Urothelium cell line (cell line): ENCODE data around the gene ADAMTSL1.

Experiments used
- DNase-seq: peaks from one replicate; pipeline ENCODE4 v3.0.0; 2011; ENCODE audit warnings: low spot score, mixed read lengths
- FAIRE-seq: peaks from 2 replicates; lab custom pipeline; 2011; peaks lifted over from hg19 to GRCh38; lab: Jason Lieb, UNC

Gene ADAMTSL1

GRCh38 chr9:18459962-18460584, 13.9 kb upstream of the ADAMTSL1 start:
- peak; percentile 48 for DNase-seq
- no peak for FAIRE-seq

DNA sequence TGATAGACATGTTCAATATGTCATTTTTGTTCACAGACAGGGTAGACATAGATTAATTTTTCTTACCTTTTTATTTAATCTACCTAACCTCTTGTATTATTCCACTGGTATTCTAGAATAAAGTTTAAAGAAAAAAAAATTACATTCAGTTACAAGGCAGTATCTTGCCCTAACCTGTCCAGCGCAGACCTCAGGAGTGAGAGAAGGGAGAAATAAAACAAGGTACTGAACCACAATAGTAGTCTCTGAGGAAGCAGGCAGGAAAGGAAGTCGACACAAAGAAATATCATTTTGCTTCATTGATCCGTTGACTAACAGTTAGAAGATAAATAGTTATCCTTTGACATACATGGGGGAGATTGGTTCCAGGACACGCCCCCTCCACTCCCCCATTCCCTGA, 12.5 kb upstream of the ADAMTSL1 start:
- DNase-seq, result no peak
- FAIRE-seq, result no peak

DNA sequence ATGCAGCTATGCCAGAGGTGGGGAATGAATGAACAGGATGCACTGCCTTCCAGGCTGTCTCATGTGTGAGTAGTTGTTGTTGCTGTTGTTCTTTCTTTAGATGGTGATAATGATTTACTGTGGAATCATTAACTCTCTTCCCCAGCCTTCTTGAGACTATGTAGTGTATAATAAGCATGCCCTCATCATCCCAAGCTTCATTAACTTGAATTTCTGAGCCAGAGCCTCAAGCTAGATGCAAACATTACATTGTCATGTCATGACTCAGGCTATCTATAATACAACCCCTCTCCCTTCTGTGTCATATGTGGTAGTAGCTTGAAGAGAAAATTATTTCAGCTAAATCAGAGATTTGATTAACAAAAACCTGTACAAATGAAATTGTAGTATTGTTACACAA, 10.0 kb upstream of the ADAMTSL1 start:
- FAIRE-seq (no peak), DNase-seq (no peak)

- FAIRE-seq, result no peak
- DNase-seq, result no peak
Measured at GRCh38 chr9:18466101-18466500, 7.9 kb upstream of the ADAMTSL1 start.

- FAIRE-seq, result no peak
Measured at GRCh38 chr9:18467696-18468095, 6.3 kb upstream of the ADAMTSL1 start.

DNA sequence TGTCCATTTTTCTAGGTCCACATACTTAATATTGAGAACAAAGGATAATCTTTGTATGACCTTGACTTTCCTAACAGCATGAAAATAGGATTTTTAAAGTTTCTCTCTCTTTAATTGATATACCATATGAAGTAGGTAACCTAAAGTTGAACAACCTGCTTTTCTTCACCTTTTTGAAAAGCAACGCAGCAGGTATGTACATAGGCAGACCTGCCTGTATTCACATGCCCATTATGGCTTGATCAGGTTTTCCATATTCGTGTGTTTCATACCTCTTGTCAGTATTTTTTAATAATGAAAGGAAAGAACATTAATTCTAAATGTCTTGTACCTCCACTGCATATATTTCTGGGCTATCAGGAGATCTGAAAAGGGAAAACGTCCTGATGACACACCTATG, 1.5 kb upstream of the ADAMTSL1 start:
- FAIRE-seq, result no peak
- DNase-seq, result no peak

More at GRCh38 chr9:18467696-18468095, 6.3 kb upstream of the ADAMTSL1 start:
- no peak for DNase-seq

DNA sequence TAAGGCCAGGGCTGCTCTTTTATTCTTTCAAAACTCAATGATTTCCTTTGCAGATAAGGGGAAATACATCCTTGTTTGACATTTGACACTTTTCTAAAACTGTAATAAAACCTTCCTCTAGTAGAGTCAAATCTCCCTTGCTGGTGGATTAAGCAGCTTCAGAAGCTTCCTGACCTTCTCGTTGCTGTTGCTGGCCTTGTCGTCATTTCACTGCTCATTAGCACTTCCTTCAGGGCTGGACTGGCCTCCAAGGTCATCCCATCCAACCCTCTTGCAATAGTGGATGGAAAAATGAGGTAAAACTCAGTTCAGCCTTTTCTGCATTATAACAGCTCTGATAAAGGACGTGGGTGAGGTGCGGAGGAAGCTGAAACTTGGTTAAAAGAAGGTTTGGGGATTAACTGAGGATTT, 1.1 kb upstream of the ADAMTSL1 start:
- FAIRE-seq, result no peak

DNA sequence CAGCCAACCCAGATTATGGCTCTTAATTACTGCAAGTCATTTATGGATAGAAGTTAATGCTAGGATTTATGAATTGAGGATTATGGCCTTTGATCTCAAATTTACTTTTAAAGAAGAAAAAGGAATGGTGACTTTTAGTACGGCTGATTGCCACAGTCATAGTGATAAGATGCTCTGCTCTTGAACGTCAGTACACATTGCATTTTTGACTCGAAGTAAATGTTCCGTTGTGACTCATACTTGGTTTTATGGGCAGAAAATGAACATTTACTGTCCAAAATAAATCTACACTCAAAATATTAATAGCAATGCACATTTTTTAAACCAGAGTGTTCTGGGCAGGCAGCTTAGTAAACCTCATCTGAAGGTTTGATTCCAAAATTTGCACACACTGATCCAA, 830 bp downstream of the ADAMTSL1 start:
- DNase-seq, result no peak
- no peak for FAIRE-seq

More for the DNA sequence above, 1.1 kb upstream of the ADAMTSL1 start:
- no peak for DNase-seq

DNA sequence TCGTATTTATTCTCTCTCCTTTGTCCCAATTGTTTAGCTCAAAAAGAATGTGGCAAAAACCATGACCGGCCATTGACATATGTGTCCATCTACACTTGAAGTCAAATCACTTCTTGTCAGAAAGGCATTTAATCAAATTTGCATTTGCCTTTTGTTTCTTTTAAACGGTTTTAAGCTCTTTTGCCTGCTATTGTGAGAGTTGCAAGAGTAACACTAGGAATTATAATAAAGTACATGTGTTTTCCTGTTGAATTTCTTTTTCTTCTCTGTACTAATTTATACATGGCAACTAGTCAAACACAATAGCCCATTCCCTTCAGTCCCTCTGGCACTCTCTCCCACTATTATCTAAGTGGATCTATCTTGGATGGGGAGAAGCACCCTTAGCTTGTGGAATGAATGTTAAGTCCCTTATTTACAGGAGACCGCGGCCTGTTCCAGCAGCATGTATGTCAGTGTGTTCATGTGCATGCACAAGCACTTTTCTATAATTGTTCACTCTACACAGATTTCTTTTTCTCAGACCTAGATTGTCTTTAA, 3.2 kb downstream of the ADAMTSL1 start:
- no peak for DNase-seq
- no peak for FAIRE-seq

DNA sequence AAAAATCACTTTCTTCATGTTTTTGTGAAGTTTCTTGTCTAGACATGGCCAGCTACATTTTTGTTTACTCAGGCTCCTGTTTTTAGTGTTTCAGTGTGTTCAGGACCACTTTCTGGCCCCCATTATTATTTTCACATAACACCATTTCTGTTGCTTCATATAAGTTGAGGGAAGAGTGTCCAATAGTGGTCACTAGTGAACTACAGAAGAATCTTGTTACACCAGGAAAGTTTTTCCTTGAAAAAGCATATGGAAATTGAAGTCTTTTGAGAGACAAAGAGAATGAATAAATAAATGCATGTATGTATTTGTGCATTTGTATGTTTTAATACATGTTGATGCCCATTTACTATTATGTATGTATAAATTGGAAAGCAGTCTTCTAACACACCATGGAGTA, 3.8 kb downstream of the ADAMTSL1 start:
- DNase-seq (no peak), FAIRE-seq (no peak)

DNA sequence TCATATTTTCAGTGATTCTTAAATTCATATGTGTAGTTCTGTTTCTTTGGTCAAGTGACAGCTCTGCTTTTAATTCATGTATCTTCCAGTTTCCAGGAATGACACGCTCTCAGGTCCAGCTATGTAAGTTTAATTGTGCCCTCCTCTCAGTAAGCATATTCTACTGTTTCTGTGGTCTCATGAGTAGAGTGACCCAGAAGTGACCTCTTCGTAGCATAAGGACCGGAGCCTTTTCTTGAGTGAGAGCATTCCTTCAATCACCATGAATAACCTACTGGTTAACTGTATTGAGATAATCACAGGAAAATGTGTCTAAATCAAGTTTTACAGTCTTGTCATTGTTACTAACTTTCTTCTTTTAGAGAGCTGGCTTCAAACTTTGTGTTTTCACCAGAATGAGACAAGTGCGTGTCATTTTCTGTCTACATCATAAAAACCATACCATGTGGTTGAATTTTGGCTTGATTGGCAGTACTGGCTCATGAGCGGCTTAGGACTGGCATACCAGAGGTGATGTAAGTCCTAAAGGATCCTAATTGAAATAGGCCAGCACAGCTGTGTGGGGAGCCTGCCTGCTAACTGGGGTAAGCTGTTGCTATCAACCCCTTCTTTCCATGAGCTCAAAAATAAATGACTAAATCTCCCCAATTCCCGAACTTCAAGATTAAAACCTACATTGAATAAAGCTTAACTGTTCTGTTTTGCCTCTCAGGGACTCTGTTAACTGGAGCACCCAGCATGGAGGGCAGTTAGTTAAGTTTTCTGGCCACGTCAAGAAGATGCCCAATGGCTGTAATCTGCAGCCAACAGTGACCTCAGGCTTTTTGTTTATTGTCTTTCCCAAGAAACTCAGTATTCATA, 4.8 kb downstream of the ADAMTSL1 start:
- DNase-seq, result no peak
- no peak for FAIRE-seq

DNA sequence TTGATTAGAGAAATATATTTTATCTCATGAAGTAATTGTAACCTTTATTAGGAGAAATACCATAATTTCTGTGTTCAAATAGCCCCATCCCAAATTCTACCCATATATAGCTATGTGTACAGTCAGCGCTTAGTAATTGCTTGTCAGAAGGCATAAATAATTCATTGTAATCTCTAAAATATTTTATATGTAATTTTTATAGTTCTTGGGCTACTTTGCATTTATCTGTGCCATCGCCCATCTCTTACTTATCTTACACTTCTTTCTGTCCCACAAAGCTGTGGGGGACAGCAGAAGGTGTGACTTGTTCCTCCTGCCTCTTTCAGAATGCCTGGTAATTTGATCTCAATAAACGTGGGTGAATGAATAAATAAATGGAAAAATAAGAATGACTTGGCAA, 5.5 kb downstream of the ADAMTSL1 start:
- FAIRE-seq, result no peak
- no peak for DNase-seq

DNA sequence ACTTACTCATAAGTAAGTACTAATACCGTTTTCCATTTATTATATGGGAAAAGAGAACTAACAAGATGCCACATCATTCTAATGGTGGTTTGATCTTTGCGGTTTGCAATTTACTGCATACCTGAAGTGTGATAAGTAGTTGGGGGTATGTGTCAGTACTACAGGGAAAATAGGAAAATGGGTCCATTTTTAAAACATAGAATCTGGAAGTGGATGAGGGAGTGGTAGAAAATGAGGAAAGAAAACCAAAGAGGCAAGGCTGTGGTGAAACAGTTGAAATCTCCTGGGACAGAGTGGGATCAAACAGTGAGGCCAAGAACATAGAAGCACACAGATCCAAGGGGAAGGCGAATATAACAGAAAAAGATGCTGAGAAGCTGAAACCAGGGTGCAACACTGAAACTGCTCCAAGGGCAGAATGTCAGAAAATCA, 6.7 kb downstream of the ADAMTSL1 start:
- FAIRE-seq (no peak), DNase-seq (no peak)

DNA sequence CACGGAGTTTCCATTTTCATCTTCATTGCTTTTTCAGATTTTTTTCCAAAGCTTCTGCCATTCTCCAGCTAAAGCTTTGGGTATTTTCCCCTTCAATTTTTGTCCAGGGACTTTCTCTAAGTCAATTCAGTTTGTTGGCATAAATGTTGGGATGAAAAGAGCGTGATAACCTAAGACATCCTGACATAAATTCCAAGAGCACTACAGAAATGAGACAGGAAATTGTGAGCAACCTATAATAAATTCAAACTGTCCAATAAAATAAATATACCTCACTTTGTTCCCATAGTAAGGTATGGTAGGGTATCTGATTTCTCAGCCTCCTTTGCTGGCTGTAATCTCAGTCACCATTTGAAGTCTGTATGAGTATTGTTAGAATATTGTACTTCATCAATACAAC, 8.4 kb downstream of the ADAMTSL1 start:
- no peak for FAIRE-seq
- no peak for DNase-seq

DNA sequence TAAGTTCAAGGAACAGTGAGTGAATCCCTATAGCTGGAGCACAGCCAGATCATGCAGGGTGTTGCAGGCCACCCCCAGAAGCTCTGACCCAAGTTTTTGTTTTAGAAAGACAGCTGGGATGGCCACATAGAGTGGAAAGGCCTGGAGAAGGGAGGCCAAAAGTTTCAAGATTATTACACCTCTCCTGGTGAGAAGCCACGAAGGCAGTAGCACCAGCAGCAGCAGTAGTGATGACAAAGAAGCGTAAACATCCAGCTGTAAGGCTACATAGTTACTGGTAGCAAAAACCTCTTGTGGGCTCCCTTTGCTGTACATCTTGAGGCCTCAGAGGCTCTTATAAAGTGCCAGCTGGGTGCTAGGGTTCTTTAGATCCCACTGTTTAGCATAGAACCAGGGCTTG, 11.8 kb downstream of the ADAMTSL1 start:
- no peak for DNase-seq
- no peak for FAIRE-seq

GRCh38 chr9:18487611-18488010, 13.7 kb downstream of the ADAMTSL1 start:
- FAIRE-seq (no peak), DNase-seq (no peak)

DNA sequence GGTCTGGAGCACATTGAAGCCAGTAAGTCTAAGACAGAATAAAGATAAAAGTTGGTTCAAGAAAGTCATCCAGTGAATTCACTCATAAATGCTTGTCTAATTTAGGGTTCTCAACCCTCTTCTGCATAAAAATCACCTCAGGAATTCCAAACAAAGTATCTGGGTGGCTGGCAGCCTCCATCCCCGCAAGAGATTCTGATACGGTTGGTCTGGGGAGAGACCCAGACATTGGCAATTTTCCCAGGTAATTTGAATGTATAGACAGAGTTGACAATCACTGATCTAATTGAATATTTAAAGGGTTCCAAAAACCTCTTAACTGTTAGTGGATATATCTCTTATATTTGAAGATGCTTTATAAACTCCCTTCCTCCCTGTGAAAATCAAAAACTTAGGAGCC, 14.9 kb downstream of the ADAMTSL1 start:
- FAIRE-seq (no peak), DNase-seq (no peak)

DNA sequence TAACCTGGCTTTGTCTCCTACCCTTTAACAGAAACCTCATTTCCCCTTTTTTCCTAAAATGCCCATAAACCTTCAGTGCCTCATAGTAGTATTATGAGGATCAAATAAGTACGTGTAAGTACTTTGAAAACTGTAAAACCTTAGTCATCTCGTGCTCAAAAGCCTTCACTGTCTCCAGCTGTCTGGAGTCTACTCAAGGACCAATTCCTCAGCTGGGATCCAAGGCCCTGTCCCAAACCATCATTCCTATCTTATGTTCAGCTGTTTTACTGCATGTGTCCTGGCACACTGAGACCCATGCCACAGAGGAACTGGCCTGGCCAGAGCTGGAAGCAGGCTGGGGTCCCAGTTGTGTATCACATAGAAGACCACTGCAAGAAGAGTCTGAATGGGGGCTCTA, 15.9 kb downstream of the ADAMTSL1 start:
- DNase-seq (no peak), FAIRE-seq (no peak)

DNA sequence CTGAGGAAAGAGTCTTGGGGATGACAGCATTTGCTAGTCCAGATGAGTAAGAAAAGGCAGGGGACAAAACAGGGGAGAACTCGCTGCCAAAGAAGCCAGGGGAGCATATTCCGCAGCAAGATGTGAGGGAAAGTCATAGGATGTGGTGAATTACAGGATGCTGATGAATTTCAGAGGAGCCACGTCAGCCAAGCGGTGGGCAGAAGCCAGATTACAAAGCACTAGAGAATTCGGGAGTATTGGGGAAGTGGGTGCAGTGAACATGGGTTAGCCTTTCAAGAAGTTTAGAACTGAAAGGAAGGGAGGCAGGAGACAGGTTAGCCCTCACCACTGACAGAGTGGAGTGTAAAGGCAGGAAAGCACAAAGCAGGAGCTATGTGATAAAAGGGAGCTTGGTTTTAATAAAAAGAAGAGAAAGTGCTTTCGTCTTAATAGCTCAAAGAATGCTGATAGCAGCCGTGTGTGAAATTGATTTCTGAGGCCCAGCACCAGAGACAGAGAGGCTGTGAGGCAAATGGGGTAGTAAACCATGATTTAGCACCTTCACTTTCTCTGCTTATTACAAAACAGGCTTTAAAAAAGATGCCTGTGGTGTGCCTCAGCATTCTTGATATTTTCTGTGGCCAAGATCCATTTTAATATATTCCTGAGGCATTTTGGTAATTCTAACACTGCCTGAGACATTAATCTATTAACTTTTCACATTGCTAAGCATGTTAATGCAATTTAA, 16.9 kb downstream of the ADAMTSL1 start:
- DNase-seq (peak; percentile 63), FAIRE-seq (no peak)

DNA sequence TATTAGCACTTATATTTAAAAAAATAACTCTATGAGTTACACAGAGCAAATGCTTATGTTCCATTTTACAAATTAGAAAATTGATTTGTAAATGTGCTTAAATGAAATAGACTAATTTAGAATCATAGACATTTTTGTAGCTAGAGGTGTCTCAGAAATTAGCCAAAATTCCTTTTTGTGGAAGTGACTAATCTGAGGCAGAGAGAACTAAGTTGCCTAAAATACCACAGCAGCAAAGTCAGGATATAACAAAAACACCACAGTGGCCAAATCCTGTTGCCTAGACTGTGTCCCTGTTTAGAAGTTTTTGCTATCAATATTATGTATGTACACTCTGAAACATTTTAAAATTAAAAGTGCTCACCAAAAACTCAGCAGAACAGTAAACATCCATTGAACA, 18.7 kb downstream of the ADAMTSL1 start:
- DNase-seq (no peak), FAIRE-seq (no peak)

DNA sequence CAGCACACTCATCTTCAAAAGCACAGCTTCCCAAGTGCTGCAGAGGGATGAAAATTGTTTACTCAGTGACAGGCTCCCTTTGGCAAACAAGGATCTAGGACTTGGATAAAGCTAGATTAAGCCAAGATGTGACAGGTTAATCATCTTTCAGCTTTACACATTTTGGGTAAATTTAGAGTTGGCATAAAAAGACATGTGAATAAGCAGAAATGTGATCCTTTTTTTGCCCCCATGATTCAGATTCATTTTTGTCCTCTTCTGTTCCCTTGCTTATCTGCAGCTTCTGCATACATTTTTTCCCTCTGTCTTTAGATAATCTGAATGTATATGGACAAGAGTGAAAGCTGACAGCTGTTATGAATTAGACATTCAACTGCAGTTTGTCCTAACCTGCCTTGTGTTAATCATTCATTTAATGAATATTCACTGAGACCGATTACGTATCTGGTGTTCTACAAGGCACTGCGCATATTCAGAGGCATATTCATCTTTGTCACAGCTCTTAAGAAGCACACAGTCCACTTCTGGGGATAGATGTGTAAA, 19.6 kb downstream of the ADAMTSL1 start:
- FAIRE-seq, result no peak
- DNase-seq, result no peak
